K562 treated with DMSO at 1 percent for 4 hours (cell line): ENCODE data around the gene NOP14. TPM values are rescaled to one million over a fixed set of nuclear protein-coding genes. Genes with fewer than 3 reads are reported as not detected.

Source experiments
- total RNA-seq: library from RNA; unstranded; fragments of 300-600 nt; gene quantifications from 2 replicates; pipeline ENCODE4 v1.2.3, GENCODE V29; 2022; ENCODE audit not compliant: insufficient read depth

The NOP14 gene
- 28.4 and 33.1 TPM in 2 replicates for total RNA-seq

DNA sequence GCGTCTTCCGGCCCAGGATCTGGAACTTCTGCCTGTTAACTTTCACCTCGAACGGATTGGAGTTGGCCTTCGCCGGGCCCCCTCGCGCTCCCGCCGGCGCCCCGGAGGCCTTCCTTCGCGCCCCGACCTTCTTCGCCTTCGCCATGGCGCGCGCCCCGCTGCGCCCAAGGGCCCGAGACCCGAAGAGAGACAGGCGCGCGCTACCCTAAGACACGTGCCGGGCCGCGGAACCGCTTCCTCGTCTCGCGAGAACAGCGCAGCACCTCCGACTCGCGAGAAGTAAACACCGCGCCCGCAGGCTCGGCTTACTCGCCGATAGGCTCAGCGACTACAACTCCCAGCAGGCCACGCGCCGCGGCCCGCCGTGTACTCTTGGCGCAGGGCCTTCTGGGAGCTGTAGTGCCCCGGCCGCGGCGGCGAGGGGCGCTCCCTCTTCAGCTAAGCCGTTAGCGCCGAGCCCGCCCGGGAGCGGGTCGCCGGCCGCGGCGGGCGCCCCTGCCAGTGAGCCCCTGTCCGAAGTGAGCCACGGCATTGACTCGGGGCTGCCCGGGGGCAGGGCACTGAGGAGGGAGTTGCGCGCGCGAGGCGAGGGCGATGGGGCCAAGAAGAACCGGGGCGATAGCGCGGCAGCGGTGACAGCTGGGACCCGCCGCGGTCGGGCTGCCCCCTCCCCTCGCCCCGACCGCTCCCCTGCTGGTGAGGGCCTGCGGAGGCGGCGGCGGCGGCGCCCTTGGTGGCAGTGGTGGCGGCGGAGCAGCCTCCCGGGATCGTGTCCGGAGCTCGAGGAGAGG lies at the start of gene NOP14, which contains the start of gene GRK4:
TSS of gene NOP14 (minus strand) at position 232 of the 791 bp plus-strand sequence. CDS start at position 145, 87 bp downstream.
TSS of gene GRK4 (plus strand) at position 397 of the 791 bp plus-strand sequence. CDS start 500 bp downstream, outside the sequence.

Other genes starting within 250 kb of the NOP14 start
- 43.7 and 48.8 TPM in 2 replicates for gene TNIP2, start 207.1 kb downstream of the NOP14 start, total RNA-seq
- 14.7 and 17.1 TPM in 2 replicates for gene SH3BP2, start 170.3 kb downstream of the NOP14 start, total RNA-seq
- 91.3 and 116 TPM in 2 replicates for gene ADD1, start 119.6 kb downstream of the NOP14 start, total RNA-seq
- gene GRK4, start 165 bp upstream of the NOP14 start, total RNA-seq = 2.0 and 2.2 TPM in 2 replicates
- gene HTT-AS, start 111.1 kb upstream of the NOP14 start, total RNA-seq = not detected in 2 replicates
- 15.9 and 18.6 TPM in 2 replicates for gene HTT, start 111.3 kb upstream of the NOP14 start, total RNA-seq